A549 (cell line): Measurements from ENCODE around the gene GRIA2. TPM values are rescaled to one million over a fixed set of nuclear protein-coding genes. Genes with fewer than 3 reads are reported as not detected.

Experiments
- ATAC-seq, 2 experiments: fragments of 200-7000 bp in 1 of 2; fragments of >200 bp in 1 of 2; cut with Nextera tagmentation in 1 of 2; cut with Tn5 transposase in 1 of 2; 3 replicates each; pipeline versions ENCODE4 v1.8.0 to v1.9.1; 2018 to 2020; ENCODE audit warnings: mild to moderate bottlenecking in 1 of 2, moderate library complexity in 1 of 2
- CTCF ChIA-PET: fragments of 300-600 bp; sonication (Branson Sonifier 250); formaldehyde crosslinking; extraction: SDS; loops from one replicate; lab custom pipeline; 2021; ENCODE audit warnings: antibody characterized with exemption, inconsistent platforms; lab: Yijun Ruan, JAX
- POLR2A ChIA-PET: fragments of 350-600 bp; formaldehyde crosslinking; extraction: SDS; loops from one replicate; lab custom pipeline; 2021; ENCODE audit warnings: antibody characterized with exemption, inconsistent platforms; lab: Yijun Ruan, JAX
- DNase-seq, 2 experiments: peaks; one replicate each; pipeline versions ENCODE4 v3.0.0 to v3.0.0-alpha.2; 2011 to 2016; ENCODE audit warnings: low read depth in 1 of 2, low spot score in 1 of 2
- FAIRE-seq: peaks from 2 replicates; lab custom pipeline; 2011; peaks lifted over from hg19 to GRCh38; lab: Jason Lieb, UNC
- H3K27ac ChIP-seq, 2 experiments: fragments of >200 bp; sonication (Bioruptor Twin); formaldehyde crosslinking; 3 replicates each; pipeline ENCODE4 v1.5.1; 2016 to 2017
- H3K4me1 ChIP-seq: fragments of >200 bp; sonication (Bioruptor Twin); formaldehyde crosslinking; 3 replicates; pipeline ENCODE4 v1.6.1; 2016
- H3K4me2 ChIP-seq: fragments of >200 bp; sonication (Bioruptor Twin); formaldehyde crosslinking; 3 replicates; pipeline ENCODE4 v1.6.1; 2016
- H3K4me3 ChIP-seq: fragments of >200 bp; sonication (Bioruptor Twin); formaldehyde crosslinking; 3 replicates; pipeline ENCODE4 v1.5.1; 2016
- H3K9me3 ChIP-seq: fragments of >200 bp; sonication (Bioruptor Twin); formaldehyde crosslinking; 3 replicates; pipeline ENCODE4 v1.6.1; 2016
- CHD4 ChIP-seq: fragments of 200-600 bp; sonication (generic); IDR thresholded peaks from 2 replicates; pipeline ENCODE4 v1.6.1; 2016; ENCODE audit warnings: antibody characterized with exemption, mild to moderate bottlenecking, borderline replicate concordance
- CTCF ChIP-seq: fragments of >200 bp; sonication (Bioruptor Twin); formaldehyde crosslinking; IDR thresholded peaks from 3 replicates; pipeline ENCODE4 v1.5.1; 2016
- EHF ChIP-seq: fragments of 250-450 bp; sonication (Bioruptor Pico); IDR thresholded peaks from 2 replicates; pipeline ENCODE4 v1.5.0; 2020; ENCODE audit warnings: mild to moderate bottlenecking
- FOSB ChIP-seq: fragments of 250-450 bp; sonication (Bioruptor Pico); IDR thresholded peaks from 2 replicates; pipeline ENCODE4 v1.5.0; 2020; ENCODE audit warnings: mild to moderate bottlenecking, moderate library complexity
- FOSL2 ChIP-seq, 2 experiments: fragments of 450-650 bp in 1 of 2; fragments of >200 bp in 1 of 2; sonication (Bioruptor Twin) in 1 of 2; formaldehyde crosslinking; IDR thresholded peaks; 2 replicates each; pipeline versions ENCODE4 v1.5.0 to v1.6.1; 2016 to 2020; ENCODE audit warnings: mild to moderate bottlenecking in 1 of 2, moderate library complexity in 1 of 2
- FOXS1 ChIP-seq: fragments of 250-450 bp; sonication (Bioruptor Pico); IDR thresholded peaks from 2 replicates; pipeline ENCODE4 v1.5.0; 2020; ENCODE audit warnings: mild to moderate bottlenecking, moderate library complexity
- GATA3 ChIP-seq: IDR thresholded peaks from 2 replicates; pipeline ENCODE4 v1.6.1; 2012; ENCODE audit warnings: borderline replicate concordance
- HMGXB4 ChIP-seq: fragments of 250-450 bp; sonication (Bioruptor Pico); IDR thresholded peaks from 2 replicates; pipeline ENCODE4 v1.5.0; 2021; ENCODE audit warnings: mild to moderate bottlenecking, moderate library complexity, borderline replicate concordance
- HOXA7 ChIP-seq: fragments of 250-450 bp; sonication (Bioruptor Pico); IDR thresholded peaks from 2 replicates; pipeline ENCODE4 v1.5.0; 2020; ENCODE audit warnings: mild to moderate bottlenecking, moderate library complexity
- KDM5A ChIP-seq: fragments of 200-600 bp; sonication (generic); IDR thresholded peaks from 2 replicates; pipeline ENCODE4 v1.6.1; 2016; ENCODE audit warnings: antibody characterized with exemption, mild to moderate bottlenecking
- MYC ChIP-seq: IDR thresholded peaks from 2 replicates; pipeline ENCODE4 v1.6.1; 2012; ENCODE audit warnings: mild to moderate bottlenecking, inconsistent platforms, low read length, improper control_type of control experiment, borderline replicate concordance
- NFE2L2 ChIP-seq: fragments of 150-350 bp; conservative IDR thresholded peaks from 2 replicates; pipeline ENCODE4 v1.6.1; 2014; ENCODE audit warnings: low read length
- PHF8 ChIP-seq: fragments of 200-600 bp; sonication (generic); IDR thresholded peaks from 2 replicates; pipeline ENCODE4 v1.6.1; 2016; ENCODE audit warnings: low read depth, mild to moderate bottlenecking, antibody characterized with exemption, moderate library complexity, borderline replicate concordance
- POLR2A ChIP-seq: IDR thresholded peaks from 2 replicates; pipeline ENCODE4 v1.6.1; 2012; ENCODE audit warnings: mild to moderate bottlenecking, low read length
- POLR2AphosphoS2 ChIP-seq: conservative IDR thresholded peaks from 2 replicates; pipeline ENCODE4 v1.6.1; 2012; ENCODE audit warnings: low read length, improper control_type of control experiment, inconsistent platforms
- RAD21 ChIP-seq, 2 experiments: fragments of >200 bp in 1 of 2; sonication (Bioruptor Twin) in 1 of 2; formaldehyde crosslinking in 1 of 2; IDR thresholded peaks in 1 of 2; conservative IDR thresholded peaks in 1 of 2; 2 replicates in 1 of 2; 3 replicates in 1 of 2; pipeline ENCODE4 v1.6.1; 2012 to 2018; ENCODE audit warnings: inconsistent platforms in 1 of 2
- RARB ChIP-seq: fragments of 250-450 bp; sonication (Bioruptor Pico); IDR thresholded peaks from 2 replicates; pipeline ENCODE4 v1.8.0; 2021; ENCODE audit warnings: mild to moderate bottlenecking, moderate library complexity
- RCOR1 ChIP-seq: fragments of 150-350 bp; IDR thresholded peaks from 2 replicates; pipeline ENCODE4 v1.6.1; 2014; ENCODE audit warnings: antibody characterized with exemption, low read length, low read depth
- RFX5 ChIP-seq: fragments of 450-650 bp; IDR thresholded peaks from 2 replicates; pipeline ENCODE4 v1.7.1; 2014; ENCODE audit warnings: antibody characterized with exemption, mild to moderate bottlenecking, moderate library complexity
- SMC3 ChIP-seq: fragments of >200 bp; sonication (Bioruptor Twin); formaldehyde crosslinking; IDR thresholded peaks from 3 replicates; pipeline ENCODE4 v1.6.1; 2018; ENCODE audit warnings: inconsistent platforms
- SREBF2 ChIP-seq: fragments of 450-650 bp; IDR thresholded peaks from 2 replicates; pipeline ENCODE4 v1.6.1; 2014; ENCODE audit warnings: mild to moderate bottlenecking, moderate library complexity
- TFCP2L1 ChIP-seq: fragments of 250-450 bp; sonication (Bioruptor Pico); IDR thresholded peaks from 2 replicates; pipeline ENCODE4 v1.5.0; 2021; ENCODE audit warnings: mild to moderate bottlenecking
- ZC3H11A ChIP-seq: fragments of 450-650 bp; IDR thresholded peaks from 2 replicates; pipeline ENCODE4 v1.6.1; 2014; ENCODE audit warnings: antibody characterized with exemption, mild to moderate bottlenecking
- ZNF302 ChIP-seq: fragments of 250-450 bp; sonication (Bioruptor Pico); IDR thresholded peaks from 2 replicates; pipeline ENCODE4 v1.9.0; 2021; ENCODE audit warnings: inconsistent platforms, mild to moderate bottlenecking, moderate library complexity
- ZSCAN20 ChIP-seq: fragments of 250-450 bp; sonication (Bioruptor Pico); IDR thresholded peaks from 2 replicates; pipeline ENCODE4 v1.8.0; 2022; ENCODE audit warnings: mild to moderate bottlenecking, moderate library complexity
- WGBS: methylation state at CpG from one replicate; pipeline ENCODE4 v1.1.6; 2017; ENCODE audit errors: missing lambda C conversion rate; 5-methylcytosine and 5-hydroxymethylcytosine counted together
- polyA plus RNA-seq, 4 experiments: library from polyadenylated mRNA; depleted of rRNA in 3 of 4; stranded (reverse); fragments of >200 nt; fragmentation: RNase III in 1 of 4; extraction: RNeasy Plus Mini Kit Qiagen cat#74134 plus additional on column Dnase treatment in 1 of 4; gene quantifications; 2 replicates in 3 of 4; 3 replicates in 1 of 4; pipeline ENCODE4 v1.2.3, GENCODE V29; 2011 to 2017
- TF ChIP-seq, protein P1 (sequence below): IDR thresholded peaks from 2 replicates; pipeline ENCODE4 v1.6.1; 2012; ENCODE audit warnings: low read depth, borderline replicate concordance
- TF ChIP-seq, protein P2 (sequence below): fragments of 450-650 bp; IDR thresholded peaks from 2 replicates; pipeline ENCODE4 v1.6.1; 2014; ENCODE audit warnings: antibody characterized with exemption
- TF ChIP-seq, protein P3 (sequence below): fragments of 150-350 bp; IDR thresholded peaks from 2 replicates; pipeline ENCODE4 v1.6.1; 2014; ENCODE audit warnings: low read depth, mild to moderate bottlenecking, low read length

GRIA2 gene
- polyA plus RNA-seq, 2 of the 4 experiments (the other 2 are of a cell fraction): 0.08 TPM; not detected in 1

- H3K9me3 ChIP-seq: no peaks in the 10 kb centered on the region
- POLR2A ChIA-PET: no interaction called here
- no peak overlapping the region for H3K4me3 ChIP-seq
- FAIRE-seq (no peak), DNase-seq (no peak), ATAC-seq (no peak)
- TF ChIP-seq FOSB (CRISPR knock-in tag) (no peak), RAD21 (conservative IDR thresholded peaks at IDR 0.05 in 1 of 2, IDR thresholded peaks at IDR 0.05 in 1 of 2) (no peak), RFX5 (no peak), GATA3 (no peak), PHF8 (no peak), SMC3 (no peak), POLR2A (no peak), HOXA7 (no peak), FOSL2 (IDR thresholded peaks at IDR 0.05) (no peak), FOSL2 (CRISPR knock-in tag; IDR thresholded peaks at IDR 0.05) (no peak), RARB (CRISPR knock-in tag) (no peak), NFE2L2 (no peak), EHF (CRISPR knock-in tag) (no peak), SREBF2 (no peak), TFCP2L1 (CRISPR knock-in tag) (no peak), CTCF (no peak)
- TF ChIP-seq, protein P1, sequence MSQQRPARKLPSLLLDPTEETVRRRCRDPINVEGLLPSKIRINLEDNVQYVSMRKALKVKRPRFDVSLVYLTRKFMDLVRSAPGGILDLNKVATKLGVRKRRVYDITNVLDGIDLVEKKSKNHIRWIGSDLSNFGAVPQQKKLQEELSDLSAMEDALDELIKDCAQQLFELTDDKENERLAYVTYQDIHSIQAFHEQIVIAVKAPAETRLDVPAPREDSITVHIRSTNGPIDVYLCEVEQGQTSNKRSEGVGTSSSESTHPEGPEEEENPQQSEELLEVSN: no peak
- TF ChIP-seq, protein P2, sequence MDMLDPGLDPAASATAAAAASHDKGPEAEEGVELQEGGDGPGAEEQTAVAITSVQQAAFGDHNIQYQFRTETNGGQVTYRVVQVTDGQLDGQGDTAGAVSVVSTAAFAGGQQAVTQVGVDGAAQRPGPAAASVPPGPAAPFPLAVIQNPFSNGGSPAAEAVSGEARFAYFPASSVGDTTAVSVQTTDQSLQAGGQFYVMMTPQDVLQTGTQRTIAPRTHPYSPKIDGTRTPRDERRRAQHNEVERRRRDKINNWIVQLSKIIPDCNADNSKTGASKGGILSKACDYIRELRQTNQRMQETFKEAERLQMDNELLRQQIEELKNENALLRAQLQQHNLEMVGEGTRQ: no peak
- WGBS: 100% methylated on average over 1 of the region's 1 CpG
- no peak overlapping the region for H3K4me2 ChIP-seq
- CTCF ChIA-PET: no interaction called here
- H3K27ac ChIP-seq: no peak overlapping the region
- H3K4me1 ChIP-seq: no peaks in the 10 kb centered on the region
Measured at GRCh38 chr4:157358439-157358838, 137.9 kb downstream of the GRIA2 start.

DNA sequence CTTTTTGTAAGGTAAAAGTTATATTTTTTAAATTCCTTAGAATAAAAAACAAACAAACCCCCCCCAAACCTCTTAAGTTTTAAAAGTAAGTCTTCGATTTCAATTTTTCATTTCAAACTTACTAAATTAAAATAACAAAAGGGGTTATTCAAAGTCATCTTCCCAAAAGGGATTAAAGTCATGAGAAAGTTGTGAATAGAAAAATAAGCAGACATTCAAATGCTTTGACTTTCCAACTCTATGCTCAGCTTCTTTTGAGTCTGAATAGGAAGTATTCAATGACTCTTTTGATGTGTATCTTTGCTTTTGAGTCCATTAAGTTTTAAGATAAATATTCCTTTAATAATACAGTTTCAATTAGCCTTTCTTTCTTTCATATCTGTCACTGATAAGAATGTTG lies 138.3 kb downstream of the GRIA2 start:
- Histone ChIP-seq H3K9me3 (no peaks in the 10 kb centered on the region), H3K27ac (no peak overlapping the region), H3K4me1 (no peaks in the 10 kb centered on the region), H3K4me2 (no peak overlapping the region), H3K4me3 (no peak overlapping the region)
- TF ChIP-seq SMC3: no peak
- no peak for TF ChIP-seq KDM5A
- TF ChIP-seq MYC: no peak
- no peak for TF ChIP-seq HOXA7
- TF ChIP-seq ZNF302 (CRISPR knock-in tag): no peak
- ChIA-PET POLR2A (no interaction called here), CTCF (no interaction called here)
- 0% methylated on average over 1 of the region's 1 CpG for WGBS
- DNase-seq (no peak), FAIRE-seq (no peak), ATAC-seq (no peak)

GRCh38 chr4:157363360-157363759 lies 142.8 kb downstream of the GRIA2 start:
- Histone ChIP-seq H3K9me3 (no peaks in the 10 kb centered on the region), H3K27ac (no peak overlapping the region), H3K4me3 (no peak overlapping the region), H3K4me1 (no peaks in the 10 kb centered on the region), H3K4me2 (no peak overlapping the region)
- ChIA-PET CTCF (no interaction called here), POLR2A (no interaction called here)
- DNase-seq (no peak), FAIRE-seq (no peak), ATAC-seq (no peak)
- TF ChIP-seq POLR2AphosphoS2 (no peak), RCOR1 (no peak), CTCF (no peak), ZC3H11A (no peak), ZSCAN20 (CRISPR knock-in tag) (no peak), FOXS1 (CRISPR knock-in tag) (no peak), HMGXB4 (CRISPR knock-in tag) (no peak), CHD4 (no peak)
- TF ChIP-seq, protein P3, sequence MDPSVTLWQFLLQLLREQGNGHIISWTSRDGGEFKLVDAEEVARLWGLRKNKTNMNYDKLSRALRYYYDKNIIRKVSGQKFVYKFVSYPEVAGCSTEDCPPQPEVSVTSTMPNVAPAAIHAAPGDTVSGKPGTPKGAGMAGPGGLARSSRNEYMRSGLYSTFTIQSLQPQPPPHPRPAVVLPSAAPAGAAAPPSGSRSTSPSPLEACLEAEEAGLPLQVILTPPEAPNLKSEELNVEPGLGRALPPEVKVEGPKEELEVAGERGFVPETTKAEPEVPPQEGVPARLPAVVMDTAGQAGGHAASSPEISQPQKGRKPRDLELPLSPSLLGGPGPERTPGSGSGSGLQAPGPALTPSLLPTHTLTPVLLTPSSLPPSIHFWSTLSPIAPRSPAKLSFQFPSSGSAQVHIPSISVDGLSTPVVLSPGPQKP: no peak
- WGBS: 9% methylated on average over 4 of the region's 4 CpGs
